Lower leg skin (tissue), 3 donors: ENCODE data around the gene TTYH2.

Source experiments
- CTCF ChIP-seq, 3 donors: fragments of 450-650 bp; IDR thresholded peaks; one replicate each; pipeline ENCODE4 v1.5.1; 2016; ENCODE audit warnings: antibody characterized with exemption in 3 of 3, mild to moderate bottlenecking in 3 of 3, moderate library complexity in 2 of 3
- POLR2A ChIP-seq, 2 donors: fragments of 450-650 bp; IDR thresholded peaks; one replicate each; pipeline ENCODE4 v1.6.1; 2016 to 2017; ENCODE audit warnings: antibody characterized with exemption in 2 of 2, mild to moderate bottlenecking in 1 of 2, moderate library complexity in 1 of 2

DNA sequence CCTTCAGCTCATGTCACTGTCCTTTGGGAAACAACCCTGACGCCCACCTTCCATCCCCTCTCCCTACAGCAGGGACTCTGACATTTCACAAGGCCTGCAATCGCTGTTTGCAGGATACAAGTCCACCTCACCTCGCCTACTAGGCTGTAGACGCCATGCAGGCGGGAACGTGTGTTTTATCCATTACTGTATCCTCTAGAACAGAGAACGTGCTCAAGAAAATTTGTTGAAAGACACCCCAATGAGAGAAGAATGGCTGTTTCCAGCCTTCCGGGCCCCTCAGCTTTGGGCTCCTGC, 1.5 kb upstream of the TTYH2 start:
- no peak for TF ChIP-seq CTCF (IDR thresholded peaks at IDR 0.05)
- TF ChIP-seq POLR2A (IDR thresholded peaks at IDR 0.05) = no peak
